Keratinocyte (primary cell): ENCODE data around the gene NAXD. TPM values are rescaled to one million over a fixed set of nuclear protein-coding genes. Genes with fewer than 3 reads are reported as not detected.

Experiments used
- DNase-seq: peaks from one replicate; pipeline ENCODE4 v3.0.0-alpha.2; 2011; ENCODE audit warnings: low read depth, missing footprints, low spot score
- FAIRE-seq: peaks from 2 replicates; lab custom pipeline; 2011; peaks lifted over from hg19 to GRCh38; lab: Jason Lieb, UNC
- H2AFZ ChIP-seq: 2 replicates; pipeline ENCODE4 v1.6.0; 2012; ENCODE audit warnings: low read length, control low read depth, inconsistent platforms; ENCODE audit not compliant: control insufficient read depth
- H3K27ac ChIP-seq: 2 replicates; pipeline ENCODE4 v1.5.1; 2011; ENCODE audit warnings: low read length; ENCODE audit not compliant: control insufficient read depth, insufficient read depth
- H3K27me3 ChIP-seq: 3 replicates; pipeline ENCODE4 v1.6.0; 2011; ENCODE audit warnings: low read length; ENCODE audit not compliant: control insufficient read depth, insufficient read depth; ENCODE audit errors: extremely low read depth
- H3K36me3 ChIP-seq, 2 experiments: 2 replicates in 1 of 2; 3 replicates in 1 of 2; pipeline ENCODE4 v1.5.1; 2011; ENCODE audit warnings: low read length in 2 of 2, mild to moderate bottlenecking in 1 of 2; ENCODE audit not compliant: control insufficient read depth in 2 of 2, insufficient read depth in 2 of 2; ENCODE audit errors: extremely low read depth in 1 of 2
- H3K4me1 ChIP-seq: 3 replicates; pipeline ENCODE4 v1.5.1; 2011; ENCODE audit warnings: low read length; ENCODE audit not compliant: control insufficient read depth, insufficient read depth; ENCODE audit errors: extremely low read depth
- H3K4me2 ChIP-seq: 3 replicates; pipeline ENCODE4 v1.6.0; 2011; ENCODE audit warnings: low read depth, low read length; ENCODE audit not compliant: control insufficient read depth, insufficient read depth; ENCODE audit errors: extremely low read depth
- H3K4me3 ChIP-seq, 3 experiments: fragments of 200-600 bp in 1 of 3; sonication (generic) in 1 of 3; 2 replicates in 2 of 3; 3 replicates in 1 of 3; pipeline ENCODE4 v1.5.1; 2011 to 2016; ENCODE audit warnings: low read length in 3 of 3, mild to moderate bottlenecking in 3 of 3, control low read depth in 2 of 3, inconsistent platforms in 1 of 3, low read depth in 1 of 3, mixed read lengths in 1 of 3, mixed run types in 1 of 3, moderate library complexity in 1 of 3; ENCODE audit not compliant: control insufficient read depth in 2 of 3, insufficient read depth in 2 of 3; ENCODE audit errors: extremely low read depth in 1 of 3
- H3K79me2 ChIP-seq: 2 replicates; pipeline ENCODE4 v1.6.0; 2012; ENCODE audit warnings: low read length; ENCODE audit not compliant: control insufficient read depth, insufficient read depth
- H3K9ac ChIP-seq: 3 replicates; pipeline ENCODE4 v1.6.0; 2011; ENCODE audit warnings: low read length; ENCODE audit not compliant: control insufficient read depth, insufficient read depth; ENCODE audit errors: extremely low read depth
- H3K9me1 ChIP-seq: 3 replicates; pipeline ENCODE4 v1.6.0; 2011; ENCODE audit warnings: low read length; ENCODE audit not compliant: control insufficient read depth, insufficient read depth; ENCODE audit errors: extremely low read depth
- H3K9me3 ChIP-seq: 2 replicates; pipeline ENCODE4 v1.5.1; 2012; ENCODE audit warnings: low read depth, low read length; ENCODE audit not compliant: control insufficient read depth
- H4K20me1 ChIP-seq: 3 replicates; pipeline ENCODE4 v1.6.0; 2011; ENCODE audit warnings: low read length; ENCODE audit not compliant: control insufficient read depth, insufficient read depth; ENCODE audit errors: extremely low read depth
- EZH2 ChIP-seq: IDR thresholded peaks from one replicate; pipeline ENCODE4 v1.6.1; 2012; ENCODE audit warnings: inconsistent platforms, mild to moderate bottlenecking, low read length, moderate library complexity
- dilution Hi-C: fragments of 300-500 bp; cut with MboI; formaldehyde crosslinking; loops from one replicate; pipeline ENCODE4 v1.7.0; 2020; ENCODE audit warnings: low sequenced_read_pairs; ENCODE audit not compliant: extremely low pct_ligation_motif_present
- polyA plus RNA-seq, 5 experiments: library from polyadenylated mRNA; depleted of rRNA in 3 of 5; stranded (reverse) in 3 of 5; stranded (forward) in 1 of 5; unstranded in 1 of 5; fragments of >200 nt; gene quantifications; 1 replicate in 1 of 5; 2 replicates in 3 of 5; 3 replicates in 1 of 5; pipeline versions ENCODE4 v1.2.1 to v1.2.3, GENCODE V29; 2011 to 2012; ENCODE audit warnings: missing spikeins in 2 of 5, low read depth in 1 of 5, low replicate concordance in 1 of 5
- TF ChIP-seq, protein P1 (sequence below), 3 experiments: IDR thresholded peaks in 1 of 3; conservative IDR thresholded peaks in 1 of 3; optimal IDR thresholded peaks in 1 of 3; 2 replicates in 2 of 3; 3 replicates in 1 of 3; pipeline versions ENCODE3 to v1.5.1; 2011; ENCODE audit warnings: low read length in 3 of 3, mild to moderate bottlenecking in 3 of 3, moderate library complexity in 2 of 3, control low read depth in 1 of 3, inconsistent platforms in 1 of 3; ENCODE audit not compliant: insufficient read depth in 2 of 3; ENCODE audit errors: extremely low read depth in 1 of 3

NAXD gene
- polyA plus RNA-seq, 1 donor (not counting 4 experiments of a cell fraction or from before 2014, with no cell fraction given), result 18.0 TPM

DNA sequence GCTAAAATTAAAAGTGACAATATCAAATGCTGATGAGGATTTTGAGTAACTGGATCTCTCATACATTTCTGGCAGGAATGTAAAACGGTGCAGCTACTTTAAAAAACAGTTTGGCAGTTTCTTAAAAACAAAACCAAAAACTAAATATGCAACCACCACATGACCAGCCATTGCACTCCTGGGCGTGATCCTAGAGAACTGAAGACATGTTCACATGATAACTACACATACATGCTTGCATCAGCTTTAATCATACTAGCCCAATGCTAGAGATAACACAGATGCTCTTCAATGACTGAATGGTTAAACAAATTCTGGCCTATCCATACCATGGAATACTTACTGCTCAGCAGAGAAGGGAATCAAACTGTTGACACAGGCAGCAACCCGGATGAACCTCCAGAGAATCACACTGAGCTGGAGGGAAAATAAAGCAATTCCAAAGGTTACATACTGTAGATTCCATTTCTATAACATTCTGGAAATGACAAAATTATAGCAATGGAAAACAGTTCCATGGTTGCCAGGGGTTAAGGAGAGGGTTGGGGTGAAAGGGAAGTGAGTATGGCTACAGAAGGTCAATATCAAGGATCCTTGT lies 25.5 kb upstream of the NAXD start:
- peak overlapping the region; percentile 56 for H3K4me2 ChIP-seq
- no peak for FAIRE-seq

DNA sequence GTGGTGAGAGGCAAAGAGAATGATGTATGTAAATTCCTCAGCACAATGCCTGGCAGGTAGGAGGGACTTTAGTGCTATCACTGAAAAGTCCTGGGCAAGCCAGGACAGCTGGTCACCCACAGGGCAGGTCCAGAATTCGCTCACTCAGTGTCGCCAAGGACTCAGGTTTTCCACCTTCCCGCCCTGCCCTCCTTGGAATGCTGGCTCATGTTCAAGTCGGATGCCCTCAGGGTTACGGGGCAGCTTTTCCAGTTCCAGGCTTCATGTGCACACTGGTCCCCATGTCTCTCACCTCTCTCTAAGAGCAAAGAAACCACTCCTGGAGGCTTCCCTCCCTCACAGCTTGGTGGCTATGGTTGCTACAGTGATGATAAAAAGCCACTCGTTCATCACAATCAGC lies 24.8 kb upstream of the NAXD start:
- no peak for TF ChIP-seq EZH2
- TF ChIP-seq, protein P1, sequence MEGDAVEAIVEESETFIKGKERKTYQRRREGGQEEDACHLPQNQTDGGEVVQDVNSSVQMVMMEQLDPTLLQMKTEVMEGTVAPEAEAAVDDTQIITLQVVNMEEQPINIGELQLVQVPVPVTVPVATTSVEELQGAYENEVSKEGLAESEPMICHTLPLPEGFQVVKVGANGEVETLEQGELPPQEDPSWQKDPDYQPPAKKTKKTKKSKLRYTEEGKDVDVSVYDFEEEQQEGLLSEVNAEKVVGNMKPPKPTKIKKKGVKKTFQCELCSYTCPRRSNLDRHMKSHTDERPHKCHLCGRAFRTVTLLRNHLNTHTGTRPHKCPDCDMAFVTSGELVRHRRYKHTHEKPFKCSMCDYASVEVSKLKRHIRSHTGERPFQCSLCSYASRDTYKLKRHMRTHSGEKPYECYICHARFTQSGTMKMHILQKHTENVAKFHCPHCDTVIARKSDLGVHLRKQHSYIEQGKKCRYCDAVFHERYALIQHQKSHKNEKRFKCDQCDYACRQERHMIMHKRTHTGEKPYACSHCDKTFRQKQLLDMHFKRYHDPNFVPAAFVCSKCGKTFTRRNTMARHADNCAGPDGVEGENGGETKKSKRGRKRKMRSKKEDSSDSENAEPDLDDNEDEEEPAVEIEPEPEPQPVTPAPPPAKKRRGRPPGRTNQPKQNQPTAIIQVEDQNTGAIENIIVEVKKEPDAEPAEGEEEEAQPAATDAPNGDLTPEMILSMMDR (optimal IDR thresholded peaks at IDR 0.05 in 1 of 3, IDR thresholded peaks at IDR 0.05 in 1 of 3, conservative IDR thresholded peaks at IDR 0.05 in 1 of 3; ENCODE audit: extremely low read depth in 1 of 3, insufficient read depth in 2 of 3, low read length in 3 of 3), result no peak
- no peak overlapping the region for H3K9ac ChIP-seq
- peak; percentile 94 for FAIRE-seq
- no peaks in the 10 kb centered on the region for H3K36me3 ChIP-seq
- H3K4me1 ChIP-seq, result peaks cover 18% of the 10 kb centered on the region
- H3K79me2 ChIP-seq, result no peaks in the 10 kb centered on the region
- peak; percentile 66 for DNase-seq
- no peak overlapping the region for H3K27ac ChIP-seq
- no peak overlapping the region for H3K4me3 ChIP-seq
- no peaks in the 10 kb centered on the region for H4K20me1 ChIP-seq
- dilution Hi-C loops, result no loop called here
- H2AFZ ChIP-seq, result peak overlapping the region; percentile 49
- no peaks in the 10 kb centered on the region for H3K9me3 ChIP-seq
- H3K9me1 ChIP-seq, result no peaks in the 10 kb centered on the region
- peak overlapping the region; percentile 56 for H3K4me2 ChIP-seq
- no peaks in the 10 kb centered on the region for H3K27me3 ChIP-seq

More for the DNA sequence above, 25.5 kb upstream of the NAXD start:
- peaks cover 18% of the 10 kb centered on the region for H3K4me1 ChIP-seq
- H3K9me1 ChIP-seq, result no peaks in the 10 kb centered on the region
- H3K4me3 ChIP-seq, result no peak overlapping the region
- H3K27ac ChIP-seq, result no peak overlapping the region
- H3K36me3 ChIP-seq, result no peaks in the 10 kb centered on the region
- dilution Hi-C loops, result no loop called here
- no peak overlapping the region for H3K9ac ChIP-seq
- no peaks in the 10 kb centered on the region for H4K20me1 ChIP-seq
- no peaks in the 10 kb centered on the region for H3K79me2 ChIP-seq
- no peaks in the 10 kb centered on the region for H3K9me3 ChIP-seq
- H3K27me3 ChIP-seq, result no peaks in the 10 kb centered on the region
- TF ChIP-seq, protein P1 (optimal IDR thresholded peaks at IDR 0.05 in 1 of 3, IDR thresholded peaks at IDR 0.05 in 1 of 3, conservative IDR thresholded peaks at IDR 0.05 in 1 of 3; ENCODE audit: extremely low read depth in 1 of 3, insufficient read depth in 2 of 3, low read length in 3 of 3), result no peak
- TF ChIP-seq EZH2, result no peak
- no peak for DNase-seq
- H2AFZ ChIP-seq, result no peak overlapping the region
